A673 (cell line): ENCODE measurements around the gene HK3.

Source experiments
- EZH2 ChIP-seq: fragments of 200-600 bp; sonication (generic); IDR thresholded peaks from 2 replicates; pipeline ENCODE4 v1.6.1; 2017; ENCODE audit warnings: borderline replicate concordance, low read depth, mild to moderate bottlenecking, mixed read lengths, antibody characterized with exemption, low read length; ENCODE audit not compliant: poor library complexity, severe bottlenecking
- TF ChIP-seq, protein P1 (sequence below): fragments of 300-800, 200-600 bp; sonication (generic); conservative IDR thresholded peaks from 2 replicates; pipeline ENCODE4 v1.5.1; 2017; ENCODE audit warnings: low read depth, mild to moderate bottlenecking, antibody characterized with exemption, low read length, moderate library complexity, mixed read lengths

DNA sequence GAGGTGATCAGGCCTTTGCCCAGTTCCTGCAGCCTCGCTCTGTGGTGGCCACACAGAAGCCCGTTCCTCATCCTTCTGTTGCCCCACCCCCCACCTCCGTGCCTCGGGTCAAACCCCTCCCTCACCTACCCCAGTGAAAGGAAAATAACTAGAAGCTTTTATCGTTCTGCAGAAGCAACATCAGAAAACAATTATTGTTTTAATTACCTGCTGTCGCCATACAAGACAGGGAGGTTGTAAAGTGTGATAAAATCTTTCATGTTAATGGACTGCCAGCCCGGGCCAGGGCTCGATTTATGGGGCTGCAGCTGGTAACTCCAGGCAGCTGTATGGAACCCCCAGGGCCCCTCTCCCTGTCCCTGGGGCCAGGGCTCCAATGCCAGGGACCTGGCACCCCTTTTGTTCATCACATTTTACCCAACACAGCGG lies 68.1 kb downstream of the HK3 start:
- TF ChIP-seq, protein P1, sequence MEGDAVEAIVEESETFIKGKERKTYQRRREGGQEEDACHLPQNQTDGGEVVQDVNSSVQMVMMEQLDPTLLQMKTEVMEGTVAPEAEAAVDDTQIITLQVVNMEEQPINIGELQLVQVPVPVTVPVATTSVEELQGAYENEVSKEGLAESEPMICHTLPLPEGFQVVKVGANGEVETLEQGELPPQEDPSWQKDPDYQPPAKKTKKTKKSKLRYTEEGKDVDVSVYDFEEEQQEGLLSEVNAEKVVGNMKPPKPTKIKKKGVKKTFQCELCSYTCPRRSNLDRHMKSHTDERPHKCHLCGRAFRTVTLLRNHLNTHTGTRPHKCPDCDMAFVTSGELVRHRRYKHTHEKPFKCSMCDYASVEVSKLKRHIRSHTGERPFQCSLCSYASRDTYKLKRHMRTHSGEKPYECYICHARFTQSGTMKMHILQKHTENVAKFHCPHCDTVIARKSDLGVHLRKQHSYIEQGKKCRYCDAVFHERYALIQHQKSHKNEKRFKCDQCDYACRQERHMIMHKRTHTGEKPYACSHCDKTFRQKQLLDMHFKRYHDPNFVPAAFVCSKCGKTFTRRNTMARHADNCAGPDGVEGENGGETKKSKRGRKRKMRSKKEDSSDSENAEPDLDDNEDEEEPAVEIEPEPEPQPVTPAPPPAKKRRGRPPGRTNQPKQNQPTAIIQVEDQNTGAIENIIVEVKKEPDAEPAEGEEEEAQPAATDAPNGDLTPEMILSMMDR, result no peak
- TF ChIP-seq EZH2, result no peak
